Loucy (cell line): ENCODE results near the gene SELENOF.

Experiments used
- CTCF ChIP-seq: fragments of 200-600 bp; sonication (generic); conservative IDR thresholded peaks from 2 replicates; pipeline ENCODE4 v1.5.1; 2014; ENCODE audit warnings: mild to moderate bottlenecking, antibody characterized with exemption, low read length
- EZH2phosphoT487 ChIP-seq: fragments of 200-600 bp; IDR thresholded peaks from 2 replicates; pipeline ENCODE4 v1.6.1; 2018; ENCODE audit warnings: antibody characterized with exemption, mild to moderate bottlenecking, moderate library complexity, borderline replicate concordance

- TF ChIP-seq CTCF = no peak
- no peak for TF ChIP-seq EZH2phosphoT487
Observed at GRCh38 chr1:86860020-86860419, 53.9 kb downstream of the SELENOF start.
